NCI-H82 treated with DMSO at 0.1 percent for 48 hours (cell line): ENCODE results near the gene ZBTB34.

Experiments
- DNase-seq: peaks from one replicate; lab custom pipeline; 2025; ENCODE audit not compliant: unreplicated experiment; lab: John Stamatoyannopoulos, UW

Gene ZBTB34

GRCh38 chr9:126875756-126876510, 15.5 kb downstream of the ZBTB34 start:
- no peak for DNase-seq

DNA sequence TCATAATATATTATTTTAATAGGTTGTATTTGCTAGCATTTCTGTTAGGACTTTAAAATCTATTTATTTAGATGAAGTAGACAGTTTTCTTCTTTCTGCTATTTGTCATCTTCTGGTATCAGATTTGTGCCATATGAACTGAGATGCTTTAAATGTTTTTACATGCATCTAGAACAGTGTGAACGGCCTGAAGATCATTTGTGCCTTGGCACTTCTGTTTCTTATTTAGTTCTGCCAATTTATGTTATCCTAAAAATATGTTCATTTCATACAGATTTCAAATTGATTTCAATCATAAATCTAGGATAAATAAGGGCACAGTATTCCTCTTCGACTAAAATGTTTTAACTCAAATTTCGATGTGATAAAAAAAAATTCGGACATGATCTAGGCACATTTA, 16.1 kb downstream of the ZBTB34 start:
- DNase-seq: no peak

DNA sequence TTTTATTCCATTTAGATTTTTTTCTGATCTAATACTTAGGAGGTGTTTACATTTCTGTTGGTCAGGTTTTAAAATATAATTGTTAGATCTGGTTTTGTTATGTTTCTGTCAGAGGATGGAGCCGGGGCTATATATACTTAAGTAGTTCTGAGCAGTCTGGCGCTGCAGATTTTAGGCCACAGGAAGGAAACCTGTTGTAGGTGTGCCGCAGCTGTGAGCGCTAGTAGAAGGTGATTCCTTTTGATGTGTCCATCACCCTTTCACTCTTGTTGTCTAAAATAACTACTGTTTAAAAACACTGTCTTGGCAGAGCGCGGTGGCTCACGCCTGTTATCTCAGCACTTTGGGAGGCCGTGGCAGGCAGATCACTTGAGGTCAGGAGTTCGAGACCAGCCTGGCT, 17.0 kb downstream of the ZBTB34 start:
- DNase-seq: no peak

GRCh38 chr9:126879288-126879687, 18.8 kb downstream of the ZBTB34 start:
- DNase-seq: no peak

- no peak for DNase-seq
Observed at GRCh38 chr9:126880226-126880946, 19.9 kb downstream of the ZBTB34 start.

DNA sequence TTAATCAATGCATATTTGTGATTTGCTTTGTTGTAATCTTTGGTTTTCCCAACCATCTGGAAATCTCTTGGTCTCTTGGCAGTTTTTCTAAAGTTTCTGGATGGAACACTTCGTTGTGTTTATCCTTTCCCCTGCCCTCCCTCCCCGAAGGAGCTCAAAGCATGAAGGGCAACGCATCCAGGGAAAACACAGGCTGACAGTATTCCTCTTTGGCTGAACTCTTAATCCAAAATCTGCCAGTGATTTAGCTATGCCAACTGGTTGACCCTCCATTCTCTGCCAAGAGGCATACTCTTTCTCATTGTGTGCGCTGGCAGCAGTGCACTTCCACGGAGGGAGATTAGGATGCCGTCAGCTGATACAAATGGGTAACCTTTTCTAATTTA, 20.5 kb downstream of the ZBTB34 start:
- DNase-seq: no peak

DNA sequence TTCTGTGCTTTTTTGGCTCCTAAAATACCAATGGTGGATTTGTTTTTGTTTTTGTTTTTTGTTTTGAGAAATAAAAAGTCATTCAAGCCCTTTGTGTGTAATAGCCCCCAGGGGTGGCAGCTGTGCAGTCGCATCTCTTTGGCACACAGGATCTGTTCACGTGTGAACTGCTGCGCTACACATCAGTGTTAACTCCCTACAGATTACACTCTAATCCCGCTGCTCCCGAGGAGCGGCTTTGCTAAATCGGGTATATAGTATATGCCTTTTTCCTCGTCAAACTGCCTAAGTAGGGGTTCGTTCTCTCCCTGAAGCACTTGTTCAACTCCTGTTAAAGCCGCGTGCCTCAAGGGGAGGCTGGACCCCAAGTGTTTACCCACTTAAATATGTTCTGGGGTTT, 22.3 kb downstream of the ZBTB34 start:
- peak; percentile 11 for DNase-seq

- DNase-seq: peak; percentile 67
Observed at GRCh38 chr9:126883636-126884035, 23.2 kb downstream of the ZBTB34 start.

DNA sequence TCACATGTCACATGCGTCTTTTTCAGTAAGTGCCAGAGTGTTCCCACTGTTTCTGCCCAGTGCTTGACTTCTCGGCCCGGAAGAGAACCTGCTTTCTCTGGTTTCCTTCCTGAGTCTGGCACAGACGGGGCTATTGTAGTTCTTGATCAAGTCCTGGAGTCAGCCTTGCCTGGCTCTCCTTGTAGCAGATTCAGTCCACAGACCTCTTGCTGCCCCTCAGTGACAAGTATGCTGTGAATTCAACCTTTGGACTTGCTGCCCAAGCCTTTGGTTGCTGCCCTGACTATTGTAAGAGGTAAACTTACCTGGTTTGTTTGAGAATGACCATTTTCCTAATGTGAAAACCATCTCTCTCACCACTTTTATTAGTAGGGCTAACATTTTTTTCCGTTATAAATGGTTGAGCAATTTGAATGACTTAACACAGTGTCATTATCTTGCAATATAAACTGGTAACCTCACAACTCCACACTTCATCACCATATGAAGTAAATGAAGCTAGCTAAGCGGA, 24.7 kb downstream of the ZBTB34 start:
- DNase-seq: no peak

GRCh38 chr9:126886034-126886822, 25.8 kb downstream of the ZBTB34 start:
- no peak for DNase-seq

DNA sequence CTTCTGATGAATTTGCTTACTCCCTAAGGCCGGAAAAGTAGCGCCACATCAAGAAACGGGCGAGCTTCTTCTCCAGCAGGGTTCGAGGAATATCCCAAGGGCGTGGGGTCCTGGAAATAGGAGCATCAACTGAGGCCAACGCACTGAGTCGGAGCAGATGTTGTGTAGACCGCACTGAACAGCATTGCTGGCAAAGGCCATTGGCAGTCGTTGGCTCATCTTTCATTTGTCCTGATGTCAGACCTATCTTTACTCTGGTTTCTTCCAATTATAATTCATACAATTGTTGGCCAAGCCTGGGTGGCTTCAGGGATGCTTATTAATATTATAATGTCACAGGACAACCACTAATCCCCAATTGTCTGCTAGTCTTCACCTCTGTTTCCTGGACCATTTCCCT, 26.5 kb downstream of the ZBTB34 start:
- DNase-seq: no peak

DNA sequence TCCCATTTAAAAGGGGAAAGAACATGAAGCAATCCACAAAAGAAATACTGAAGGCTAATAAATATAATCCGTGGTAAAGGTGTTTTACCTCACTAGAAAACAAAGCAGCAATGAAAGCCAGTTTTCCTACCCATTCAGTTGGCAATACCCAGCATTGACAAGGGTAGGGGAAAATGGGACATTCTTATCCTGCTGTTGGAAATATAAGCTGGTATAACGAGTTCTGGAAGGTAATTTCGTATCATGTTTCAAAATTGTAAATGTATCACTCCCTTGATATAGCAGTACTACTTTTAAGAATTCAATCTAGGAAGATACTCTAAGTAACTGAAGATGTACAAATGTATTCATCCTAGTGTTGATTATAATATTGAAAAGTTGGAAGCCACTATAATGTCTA, 31.2 kb downstream of the ZBTB34 start:
- DNase-seq: no peak

- no peak for DNase-seq
Observed at GRCh38 chr9:126893079-126893478, 32.6 kb downstream of the ZBTB34 start.

DNA sequence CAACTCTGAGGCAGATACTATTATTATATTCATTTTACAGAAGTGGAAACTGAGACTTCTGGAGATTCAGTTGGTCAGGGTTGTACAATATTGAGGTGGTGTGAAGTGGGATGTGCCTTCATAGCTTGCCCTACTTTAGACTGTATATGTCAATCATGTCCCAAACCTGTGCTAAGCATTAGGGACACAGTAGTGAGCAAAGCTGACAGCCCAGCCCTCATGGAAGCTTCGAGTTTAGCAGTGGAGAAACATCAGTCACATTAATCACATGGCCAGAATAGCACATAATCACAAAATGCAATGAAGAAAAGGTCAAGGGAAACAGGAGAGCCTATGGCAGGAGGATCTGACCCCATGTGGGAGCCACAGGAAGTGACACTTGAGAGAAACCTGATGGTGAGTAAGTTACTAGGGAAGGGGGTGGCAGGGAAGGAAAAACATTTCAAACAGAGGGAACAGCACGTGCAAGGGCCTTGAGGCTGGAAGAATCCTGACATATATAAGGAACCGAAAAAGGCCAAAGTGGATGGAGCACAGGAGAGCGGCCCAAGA, 33.7 kb downstream of the ZBTB34 start:
- DNase-seq: no peak

- DNase-seq: peak; percentile 67
Observed at GRCh38 chr9:126902210-126902609, 41.8 kb downstream of the ZBTB34 start.

DNA sequence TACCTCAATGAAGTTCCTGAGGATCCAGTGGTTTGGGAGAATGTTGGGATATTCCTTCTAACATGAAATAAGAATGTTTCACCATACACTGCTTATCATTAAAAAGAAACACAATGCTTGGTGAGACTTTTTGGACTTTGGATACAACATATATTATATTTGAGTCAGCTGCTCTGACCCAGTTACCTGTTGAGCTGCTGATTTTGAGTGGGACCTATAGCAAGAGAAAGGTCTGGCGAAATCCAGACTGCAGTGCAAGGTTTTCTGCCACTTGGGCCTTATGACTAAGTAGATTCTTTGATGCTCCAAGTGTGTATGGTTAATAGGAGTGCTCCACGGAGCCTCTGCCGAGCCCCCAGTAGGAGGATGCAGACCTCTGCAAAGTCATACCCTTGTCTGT, 44.1 kb downstream of the ZBTB34 start:
- DNase-seq: no peak

DNA sequence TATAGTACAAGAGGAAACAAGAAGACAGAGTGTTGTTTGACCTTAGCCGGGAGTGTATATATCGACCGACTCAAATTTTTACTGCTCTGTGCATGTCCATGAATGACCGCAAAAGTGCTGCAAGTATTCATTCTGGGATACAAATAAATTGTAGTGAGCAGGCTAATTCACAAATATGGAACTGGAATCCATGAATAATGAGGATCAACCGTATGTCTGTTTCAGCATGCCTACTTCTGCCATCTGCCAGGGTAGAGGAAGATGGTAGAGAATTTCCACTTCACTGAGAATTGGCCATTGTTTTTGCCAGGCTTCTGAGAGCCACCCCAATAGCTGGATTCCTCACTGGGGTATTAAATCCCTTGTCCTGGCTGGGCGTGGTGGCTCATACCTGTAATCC, 45.7 kb downstream of the ZBTB34 start:
- no peak for DNase-seq

- DNase-seq: no peak
Observed at GRCh38 chr9:126907058-126907457, 46.6 kb downstream of the ZBTB34 start.

GRCh38 chr9:126914458-126915280, 54.2 kb downstream of the ZBTB34 start, which contains the start of gene RALGPS1:
Gene RALGPS1 (plus strand): TSS chr9:126914782. CDS start chr9:126962290, 47,508 bp downstream.
- DNase-seq: peak; percentile 83

DNA sequence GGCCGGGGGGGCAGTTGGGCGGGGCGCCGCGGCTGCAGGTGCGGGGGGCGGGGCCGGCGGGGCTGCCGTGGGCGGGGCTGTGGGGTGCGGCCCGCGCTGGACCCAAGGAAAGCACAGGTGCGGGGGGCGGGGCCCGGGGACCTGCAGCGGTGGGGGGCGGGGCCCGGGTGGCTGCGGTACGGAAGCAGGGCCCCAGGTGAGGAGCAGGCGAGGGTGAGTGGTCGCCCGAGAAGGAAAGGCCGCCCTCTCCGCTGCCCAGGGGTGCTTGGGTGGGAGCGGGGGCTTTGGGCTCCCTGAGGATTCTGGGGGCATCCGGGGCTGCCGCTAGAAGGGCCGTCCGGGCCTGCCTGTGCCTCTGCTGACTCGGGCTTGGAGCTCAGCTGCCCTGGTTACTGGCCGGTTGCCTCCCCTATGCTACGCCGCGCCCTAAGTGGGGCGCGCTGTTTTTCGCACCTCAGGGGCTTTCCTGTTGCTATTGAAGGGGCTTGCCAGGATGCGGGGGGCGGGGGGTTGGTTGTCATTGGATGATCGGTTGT, 54.9 kb downstream of the ZBTB34 start:
- no peak for DNase-seq
